ENCODE data around the gene MIPOL1. TPM values are rescaled to one million over a fixed set of nuclear protein-coding genes. Genes with fewer than 3 reads are reported as not detected.
A peak's percentile ranks its signal among the peaks of the same experiment; 100 is the strongest.

The MIPOL1 gene
- polyA plus RNA-seq, 4 donors = 10.0 to 12.8 (median 11.7) TPM

- peak in 3 of 4 donors; percentile 79 to 82 (median 81) for DNase-seq (ENCODE audit: low read depth in 4 of 4, low spot score in 3 of 4)
Observed at GRCh38 chr14:37594238-37594970, 396.7 kb downstream of the MIPOL1 start.

GRCh38 chr14:37594971-37595808 is 397.5 kb downstream of the MIPOL1 start, which contains the start of the genes FOXA1 and TTC6:
FOXA1 (minus strand) TSS chr14:37595249; CDS start chr14:37594972, 277 bp downstream.
TTC6 (plus strand) TSS chr14:37595629; CDS start chr14:37622065, 26,436 bp downstream.
- DNase-seq (ENCODE audit: low read depth in 4 of 4, low spot score in 3 of 4) = no peak

GRCh38 chr14:37595809-37596621 is 398.3 kb downstream of the MIPOL1 start:
- no peak for DNase-seq (ENCODE audit: low read depth in 4 of 4, low spot score in 3 of 4)

- DNase-seq (ENCODE audit: low read depth in 4 of 4, low spot score in 3 of 4) = no peak
Observed at GRCh38 chr14:37596790-37597472, 399.2 kb downstream of the MIPOL1 start.

- DNase-seq (ENCODE audit: low read depth in 4 of 4, low spot score in 3 of 4) = no peak
Observed at GRCh38 chr14:37597538-37597913, 399.8 kb downstream of the MIPOL1 start.

- DNase-seq (ENCODE audit: low read depth in 4 of 4, low spot score in 3 of 4) = no peak
Observed at GRCh38 chr14:37597914-37598746, 400.4 kb downstream of the MIPOL1 start.

GRCh38 chr14:37598747-37599506 is 401.2 kb downstream of the MIPOL1 start:
- DNase-seq (ENCODE audit: low read depth in 4 of 4, low spot score in 3 of 4) = no peak

- DNase-seq (ENCODE audit: low read depth in 4 of 4, low spot score in 3 of 4) = no peak
Observed at GRCh38 chr14:37599507-37600368, 402.0 kb downstream of the MIPOL1 start.

GRCh38 chr14:37600880-37601741 is 403.4 kb downstream of the MIPOL1 start:
- no peak for DNase-seq (ENCODE audit: low read depth in 4 of 4, low spot score in 3 of 4)

- no peak for DNase-seq (ENCODE audit: low read depth in 4 of 4, low spot score in 3 of 4)
Observed at GRCh38 chr14:37601865-37602264, 404.1 kb downstream of the MIPOL1 start.

Other genes starting within 250 kb of the MIPOL1 start
- gene SLC25A21, start 25.3 kb upstream of the MIPOL1 start, polyA plus RNA-seq (ENCODE audit: insufficient read length in 4 of 4) = 1 to 10 TPM; 3.1 to 4.2 (median 3.2) TPM

All from right renal pelvis (tissue), 4 donors.